ENCODE data around the gene LRRC8A.

LRRC8A gene

GRCh38 chr9:128913048-128913900, 31.3 kb downstream of the LRRC8A start:
- Mint-ChIP-seq H3K36me3 (ENCODE audit: low read depth) (peaks cover 38% of the 10 kb centered on the region), H3K9me3 (no peaks in the 10 kb centered on the region), H3K27ac (peak overlapping the region; percentile 98), H3K27me3 (ENCODE audit: low read depth, poor library complexity) (peaks cover 3% of the 10 kb centered on the region), H3K4me3 (peak overlapping the region; percentile 40), H3K4me1 (peaks cover 31% of the 10 kb centered on the region)
- DNase-seq: no peak
- TF ChIP-seq CTCF (IDR thresholded peaks at IDR 0.05): no peak

- H3K4me1 Mint-ChIP-seq: peaks cover 35% of the 10 kb centered on the region
Measured at GRCh38 chr9:128913995-128914772, 32.3 kb downstream of the LRRC8A start.

GRCh38 chr9:128916204-128916603, 34.3 kb downstream of the LRRC8A start:
- no peaks in the 10 kb centered on the region for H3K9me3 Mint-ChIP-seq
- no peak overlapping the region for H3K27ac Mint-ChIP-seq
- TF ChIP-seq CTCF (IDR thresholded peaks at IDR 0.05): no peak
- no peak for DNase-seq
- H3K4me3 Mint-ChIP-seq: no peak overlapping the region
- H3K27me3 Mint-ChIP-seq (ENCODE audit: low read depth, poor library complexity): peaks cover 3% of the 10 kb centered on the region
- peaks cover 26% of the 10 kb centered on the region for H3K36me3 Mint-ChIP-seq (ENCODE audit: low read depth)
- H3K4me1 Mint-ChIP-seq: peaks cover 40% of the 10 kb centered on the region

More at GRCh38 chr9:128913995-128914772, 32.3 kb downstream of the LRRC8A start:
- no peak for TF ChIP-seq CTCF (IDR thresholded peaks at IDR 0.05)
- no peaks in the 10 kb centered on the region for H3K9me3 Mint-ChIP-seq
- H3K36me3 Mint-ChIP-seq (ENCODE audit: low read depth): peaks cover 33% of the 10 kb centered on the region
- DNase-seq: no peak
- no peak overlapping the region for H3K4me3 Mint-ChIP-seq
- peaks cover 3% of the 10 kb centered on the region for H3K27me3 Mint-ChIP-seq (ENCODE audit: low read depth, poor library complexity)
- H3K27ac Mint-ChIP-seq: no peak overlapping the region

- no peak for DNase-seq
- peaks cover 26% of the 10 kb centered on the region for H3K36me3 Mint-ChIP-seq (ENCODE audit: low read depth)
- no peak overlapping the region for H3K27ac Mint-ChIP-seq
- H3K4me3 Mint-ChIP-seq: no peak overlapping the region
- H3K4me1 Mint-ChIP-seq: peaks cover 40% of the 10 kb centered on the region
- peaks cover 3% of the 10 kb centered on the region for H3K27me3 Mint-ChIP-seq (ENCODE audit: low read depth, poor library complexity)
- TF ChIP-seq CTCF (IDR thresholded peaks at IDR 0.05): no peak
- H3K9me3 Mint-ChIP-seq: no peaks in the 10 kb centered on the region
Measured at GRCh38 chr9:128916745-128917144, 34.8 kb downstream of the LRRC8A start.

GRCh38 chr9:128917151-128917849, 35.4 kb downstream of the LRRC8A start:
- no peaks in the 10 kb centered on the region for H3K9me3 Mint-ChIP-seq
- H3K36me3 Mint-ChIP-seq (ENCODE audit: low read depth): peaks cover 26% of the 10 kb centered on the region
- H3K27me3 Mint-ChIP-seq (ENCODE audit: low read depth, poor library complexity): peaks cover under 1% of the 10 kb centered on the region
- H3K4me1 Mint-ChIP-seq: peaks cover 39% of the 10 kb centered on the region
- DNase-seq: no peak
- no peak for TF ChIP-seq CTCF (IDR thresholded peaks at IDR 0.05)
- no peak overlapping the region for H3K4me3 Mint-ChIP-seq
- H3K27ac Mint-ChIP-seq: peak overlapping the region; percentile 53

Measured in nephron progenitor cell (in vitro differentiated cells).